HepG2 (cell line): ENCODE measurements around the gene DCP2. TPM values are rescaled to one million over a fixed set of nuclear protein-coding genes. Genes with fewer than 3 reads are reported as not detected.

ENCODE experiments used
- BCLAF1 ChIP-seq: fragments of 450-650 bp; IDR thresholded peaks from 2 replicates; pipeline ENCODE4 v1.6.1; 2017; ENCODE audit warnings: mild to moderate bottlenecking
- BRCA1 ChIP-seq: sonication (generic); formaldehyde crosslinking; IDR thresholded peaks from 2 replicates; pipeline ENCODE4 v1.4.0; 2020; ENCODE audit warnings: missing genetic modification reagents
- CREB3 ChIP-seq: sonication (generic); formaldehyde crosslinking; IDR thresholded peaks from 2 replicates; pipeline ENCODE4 v1.5.0; 2020; ENCODE audit warnings: missing genetic modification reagents
- CSRNP1 ChIP-seq: sonication (generic); formaldehyde crosslinking; IDR thresholded peaks from 2 replicates; pipeline ENCODE4 v1.8.1; 2023; ENCODE audit warnings: mild to moderate bottlenecking, missing genetic modification reagents
- ERF ChIP-seq: IDR thresholded peaks from 2 replicates; pipeline ENCODE4 v1.6.1; 2018; ENCODE audit warnings: missing biosample characterization, missing genetic modification reagents
- EZH2 ChIP-seq: conservative IDR thresholded peaks from 2 replicates; pipeline ENCODE4 v1.6.1; 2012; ENCODE audit warnings: mild to moderate bottlenecking, low read depth, low read length, moderate library complexity
- HOMEZ ChIP-seq: IDR thresholded peaks from 2 replicates; pipeline ENCODE4 v1.6.1; 2016; ENCODE audit warnings: low read depth
- HOXA3 ChIP-seq: sonication (generic); formaldehyde crosslinking; IDR thresholded peaks from 2 replicates; pipeline ENCODE4 v1.5.0; 2020; ENCODE audit warnings: missing genetic modification reagents
- SIX1 ChIP-seq: sonication (generic); formaldehyde crosslinking; IDR thresholded peaks from 2 replicates; pipeline ENCODE4 v1.4.0; 2020; ENCODE audit warnings: missing genetic modification reagents, borderline replicate concordance
- SNRNP70 ChIP-seq: fragments of 200-400 bp; formaldehyde crosslinking; IDR thresholded peaks from 2 replicates; pipeline ENCODE4 v1.6.1; 2017; ENCODE audit warnings: mild to moderate bottlenecking, low read depth, low read length, moderate library complexity
- THAP8 ChIP-seq: sonication (generic); formaldehyde crosslinking; IDR thresholded peaks from 2 replicates; pipeline ENCODE4 v1.5.1; 2020; ENCODE audit warnings: missing genetic modification reagents, mild to moderate bottlenecking, borderline replicate concordance
- ZNF160 ChIP-seq: sonication (generic); formaldehyde crosslinking; IDR thresholded peaks from 2 replicates; pipeline ENCODE4 v1.8.0; 2022; ENCODE audit warnings: mild to moderate bottlenecking, inconsistent platforms, missing genetic modification reagents
- ZNF367 ChIP-seq: sonication (generic); formaldehyde crosslinking; IDR thresholded peaks from 2 replicates; pipeline ENCODE4 v1.4.0; 2020; ENCODE audit warnings: missing genetic modification reagents, borderline replicate concordance
- ZNF503 ChIP-seq: sonication (generic); formaldehyde crosslinking; IDR thresholded peaks from 2 replicates; pipeline ENCODE4 v1.4.0; 2020; ENCODE audit warnings: missing genetic modification reagents
- ZNF510 ChIP-seq: sonication (generic); formaldehyde crosslinking; IDR thresholded peaks from 2 replicates; pipeline ENCODE4 v1.4.0; 2020; ENCODE audit warnings: low read depth, mild to moderate bottlenecking, missing genetic modification reagents
- ZNF770 ChIP-seq: sonication (generic); formaldehyde crosslinking; IDR thresholded peaks from 2 replicates; pipeline ENCODE4 v1.5.0; 2020; ENCODE audit warnings: mild to moderate bottlenecking, missing genetic modification reagents
- ZNF776 ChIP-seq: sonication (generic); formaldehyde crosslinking; IDR thresholded peaks from 2 replicates; pipeline ENCODE4 v1.4.0; 2020; ENCODE audit warnings: mild to moderate bottlenecking, missing genetic modification reagents
- ZNF878 ChIP-seq: sonication (generic); formaldehyde crosslinking; IDR thresholded peaks from 2 replicates; pipeline ENCODE4 v1.8.1; 2023; ENCODE audit warnings: mild to moderate bottlenecking, missing genetic modification reagents, moderate library complexity
- polyA plus RNA-seq, 8 experiments: library from polyadenylated mRNA; depleted of rRNA in 3 of 8; stranded (reverse) in 7 of 8; unstranded in 1 of 8; fragments of >200 nt; fragmentation: Illumina TruSeq in 4 of 8; extraction: Trizol in 4 of 8; gene quantifications; 2 replicates each; pipeline versions ENCODE4 v1.2.1 to v1.2.3, GENCODE V29; 2011 to 2016; ENCODE audit warnings: low read depth in 4 of 8, missing spikeins in 1 of 8, mixed read lengths in 1 of 8; ENCODE audit not compliant: insufficient read depth in 1 of 8
- total RNA-seq, 5 experiments: library from RNA; depleted of rRNA; stranded (reverse); fragments of >200 nt; fragmentation: Illumina TruSeq; extraction: Trizol; gene quantifications; 2 replicates each; pipeline ENCODE4 v1.2.3, GENCODE V29; 2016; ENCODE audit warnings: low read depth in 1 of 5

The DCP2 gene
- total and polyA plus RNA-seq, 2 of the 13 experiments (the other 11 are each of a cell fraction or from before 2014, with no cell fraction given), result 16.2 to 63.4 TPM

GRCh38 chr5:113002423-113002822 is 25.8 kb downstream of the DCP2 start (continued):
- TF ChIP-seq BCLAF1 (no peak), SNRNP70 (no peak), ZNF503 (CRISPR knock-in tag) (no peak; the same call in 1 of the 2 replicates), ZNF367 (CRISPR knock-in tag) (no peak), CREB3 (no peak), BRCA1 (CRISPR knock-in tag) (no peak), SIX1 (CRISPR knock-in tag) (no peak), HOMEZ (0 out of 2 replicates have a peak, but pooled peaks have one; percentile 23), EZH2 (no peak), HOXA3 (CRISPR knock-in tag) (peak; percentile 18; the same call in 1 of the 2 replicates), ZNF776 (CRISPR knock-in tag) (no peak), ZNF160 (CRISPR knock-in tag) (no peak), CSRNP1 (no peak), ZNF510 (CRISPR knock-in tag) (no peak), ZNF770 (no peak), ZNF878 (CRISPR knock-in tag) (no peak), THAP8 (CRISPR knock-in tag) (no peak), ERF (CRISPR knock-in tag) (no peak)
